Measurements from ENCODE around the gene ANXA1.

DNA sequence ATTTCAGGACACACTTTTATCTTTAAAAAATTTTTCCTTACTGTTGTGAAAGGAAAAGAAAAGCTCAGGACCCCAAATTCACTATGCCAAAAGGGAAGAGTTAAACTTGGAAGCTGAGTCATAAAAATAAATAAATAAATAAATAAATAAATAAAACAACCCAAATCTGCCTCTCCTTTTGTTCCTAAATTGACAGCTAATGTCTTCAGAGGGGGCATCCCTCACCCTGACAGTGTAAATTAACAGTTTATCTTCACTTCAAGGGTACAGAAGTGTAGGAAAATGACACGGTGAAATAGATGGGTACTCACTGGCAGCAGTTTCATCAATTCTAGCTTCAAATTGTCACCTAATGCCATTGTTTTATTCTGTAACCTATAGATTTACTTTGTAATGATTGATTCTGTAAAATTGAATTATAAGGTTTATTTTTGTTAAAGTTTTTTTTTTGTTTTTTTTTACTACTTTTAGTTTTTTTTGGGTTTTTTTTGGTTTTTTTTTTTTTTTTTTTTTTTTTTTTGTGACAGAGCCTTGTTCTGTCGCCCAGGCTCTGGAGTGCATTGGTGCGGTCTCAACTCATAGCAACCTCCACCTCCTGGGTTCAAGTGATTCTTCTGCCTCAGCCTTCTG lies 18.5 kb upstream of the ANXA1 start:
- TF ChIP-seq, protein P1, sequence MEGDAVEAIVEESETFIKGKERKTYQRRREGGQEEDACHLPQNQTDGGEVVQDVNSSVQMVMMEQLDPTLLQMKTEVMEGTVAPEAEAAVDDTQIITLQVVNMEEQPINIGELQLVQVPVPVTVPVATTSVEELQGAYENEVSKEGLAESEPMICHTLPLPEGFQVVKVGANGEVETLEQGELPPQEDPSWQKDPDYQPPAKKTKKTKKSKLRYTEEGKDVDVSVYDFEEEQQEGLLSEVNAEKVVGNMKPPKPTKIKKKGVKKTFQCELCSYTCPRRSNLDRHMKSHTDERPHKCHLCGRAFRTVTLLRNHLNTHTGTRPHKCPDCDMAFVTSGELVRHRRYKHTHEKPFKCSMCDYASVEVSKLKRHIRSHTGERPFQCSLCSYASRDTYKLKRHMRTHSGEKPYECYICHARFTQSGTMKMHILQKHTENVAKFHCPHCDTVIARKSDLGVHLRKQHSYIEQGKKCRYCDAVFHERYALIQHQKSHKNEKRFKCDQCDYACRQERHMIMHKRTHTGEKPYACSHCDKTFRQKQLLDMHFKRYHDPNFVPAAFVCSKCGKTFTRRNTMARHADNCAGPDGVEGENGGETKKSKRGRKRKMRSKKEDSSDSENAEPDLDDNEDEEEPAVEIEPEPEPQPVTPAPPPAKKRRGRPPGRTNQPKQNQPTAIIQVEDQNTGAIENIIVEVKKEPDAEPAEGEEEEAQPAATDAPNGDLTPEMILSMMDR (IDR thresholded peaks at IDR 0.05): no peak
- TF ChIP-seq POLR2A (IDR thresholded peaks at IDR 0.05) (no peak), POLR2AphosphoS5 (IDR thresholded peaks at IDR 0.05) (no peak)

Data from sigmoid colon (tissue), 4 donors.